GM12878 (cell line): ENCODE data around the gene GSTCD. TPM values are rescaled to one million over a fixed set of nuclear protein-coding genes. Genes with fewer than 3 reads are reported as not detected.

ENCODE experiments used
- ATAC-seq: fragments of 200-7000 bp; cut with Tn5 transposase; 3 replicates; pipeline ENCODE4 v1.9.1; 2020; ENCODE audit warnings: mild to moderate bottlenecking, moderate library complexity
- BruUV-seq: library from RNA; stranded (reverse); fragments of 400-500 nt; replicated peaks from 2 replicates; lab custom pipeline; 2021; lab: Mats Ljungman, UMichigan
- CTCF ChIA-PET: fragments of 300-600 bp; sonication (Branson Sonifier 250); formaldehyde crosslinking; extraction: SDS; loops from one replicate; lab custom pipeline; 2021; ENCODE audit warnings: inconsistent platforms; lab: Yijun Ruan, JAX
- POLR2A ChIA-PET: fragments of 350-600 bp; formaldehyde crosslinking; extraction: SDS; loops from one replicate; lab custom pipeline; 2021; ENCODE audit warnings: inconsistent platforms; lab: Charles Lee
- RAD21 ChIA-PET: fragments of 300-600 bp; sonication (Branson Sonifier 250); formaldehyde crosslinking; loops from one replicate; lab custom pipeline; 2023; ENCODE audit warnings: antibody characterized with exemption; ENCODE audit not compliant: unreplicated experiment; lab: Charles Lee
- SMC1A ChIA-PET: fragments of 300-600 bp; sonication (Branson Sonifier 250); formaldehyde crosslinking; loops from one replicate; lab custom pipeline; 2023; ENCODE audit not compliant: unreplicated experiment, uncharacterized antibody; lab: Charles Lee
- DNase-seq: peaks from one replicate; pipeline ENCODE4 v3.0.0-alpha.2; 2011; ENCODE audit warnings: low read depth, low spot score
- FAIRE-seq: peaks from 3 replicates; lab custom pipeline; 2011; peaks lifted over from hg19 to GRCh38; lab: Jason Lieb, UNC
- H2AFZ ChIP-seq: 2 replicates; pipeline ENCODE4 v1.6.0; 2011; ENCODE audit warnings: low read depth, low read length, control low read depth; ENCODE audit not compliant: control insufficient read depth
- H3K27ac ChIP-seq: 2 replicates; pipeline ENCODE4 v1.5.1; 2011; ENCODE audit warnings: control low read depth; ENCODE audit not compliant: control insufficient read depth, insufficient read depth
- H3K27me3 ChIP-seq, 2 experiments: replicated peaks in 1 of 2; 2 replicates each; pipeline versions ENCODE4 v1.6.0 to v1.6.1; 2011; ENCODE audit warnings: low read length in 1 of 2; ENCODE audit not compliant: control insufficient read depth in 2 of 2, insufficient read depth in 2 of 2
- H3K36me3 ChIP-seq, 2 experiments: 2 replicates each; pipeline ENCODE4 v1.5.1; 2011; ENCODE audit warnings: low read length in 1 of 2; ENCODE audit not compliant: control insufficient read depth in 2 of 2, insufficient read depth in 2 of 2
- H3K4me1 ChIP-seq: 2 replicates; pipeline ENCODE4 v1.6.1; 2011; ENCODE audit warnings: mild to moderate bottlenecking, low read length, moderate library complexity, mixed read lengths; ENCODE audit not compliant: control insufficient read depth, insufficient read depth
- H3K4me2 ChIP-seq: 2 replicates; pipeline ENCODE4 v1.6.0; 2011; ENCODE audit warnings: control low read depth; ENCODE audit not compliant: control insufficient read depth, insufficient read depth
- H3K4me3 ChIP-seq: fragments of 200-600 bp; sonication (generic); 2 replicates; pipeline ENCODE4 v1.5.1; 2016
- H3K79me2 ChIP-seq: 2 replicates; pipeline ENCODE4 v1.6.0; 2011; ENCODE audit warnings: low read length; ENCODE audit not compliant: control insufficient read depth, insufficient read depth
- H3K9ac ChIP-seq: 2 replicates; pipeline ENCODE4 v1.8.0; 2011; ENCODE audit warnings: low read length, control low read depth, mixed read lengths; ENCODE audit not compliant: control insufficient read depth, insufficient read depth
- H3K9me3 ChIP-seq: replicated peaks from 3 replicates; pipeline ENCODE4 v1.5.1; 2011; ENCODE audit warnings: mild to moderate bottlenecking, low read length; ENCODE audit not compliant: control insufficient read depth, insufficient read depth
- H4K20me1 ChIP-seq: 2 replicates; pipeline ENCODE4 v1.6.0; 2011; ENCODE audit not compliant: control insufficient read depth, insufficient read depth
- EED ChIP-seq: sonication (generic); IDR thresholded peaks from 2 replicates; pipeline ENCODE4 v1.6.1; 2016; ENCODE audit warnings: antibody characterized with exemption, low read depth
- GATAD2B ChIP-seq: fragments of 450-650 bp; conservative IDR thresholded peaks from 2 replicates; pipeline ENCODE4 v1.6.1; 2017; ENCODE audit warnings: low read depth, mild to moderate bottlenecking, moderate library complexity
- IKZF1 ChIP-seq: fragments of 450-650 bp; conservative IDR thresholded peaks from 2 replicates; pipeline ENCODE4 v1.6.1; 2017; ENCODE audit warnings: antibody characterized with exemption, mild to moderate bottlenecking
- MEF2B ChIP-seq: fragments of 450-650 bp; IDR thresholded peaks from 2 replicates; pipeline ENCODE4 v1.6.1; 2018; ENCODE audit warnings: mild to moderate bottlenecking, moderate library complexity; ENCODE audit not compliant: partially characterized antibody, poor library complexity, severe bottlenecking
- MYC ChIP-seq: IDR thresholded peaks from 2 replicates; pipeline ENCODE4 v1.6.1; 2011; ENCODE audit warnings: mild to moderate bottlenecking, low read length, moderate library complexity, inconsistent platforms; ENCODE audit not compliant: insufficient read depth, insufficient replicate concordance, insufficient read length, severe bottlenecking
- SUPT20H ChIP-seq: IDR thresholded peaks from 2 replicates; pipeline ENCODE4 v1.6.1; 2011; ENCODE audit warnings: low read depth, mild to moderate bottlenecking, low read length, moderate library complexity, borderline replicate concordance; ENCODE audit not compliant: control insufficient read depth
- YY1 ChIP-seq: IDR thresholded peaks from 2 replicates; pipeline ENCODE4 v1.6.1; 2011; ENCODE audit warnings: low read depth, mild to moderate bottlenecking, low read length
- WGBS: methylation state at CpG from one replicate; pipeline ENCODE4 v1.1.6; 2016; ENCODE audit warnings: low lambda C conversion rate; ENCODE audit not compliant: insufficient replicate concordance, insufficient coverage; ENCODE audit errors: missing lambda C conversion rate; 5-methylcytosine and 5-hydroxymethylcytosine counted together
- in situ Hi-C: fragments of 300-500 bp; cut with MboI; formaldehyde crosslinking; loops from 9 replicates; pipeline ENCODE4 v1.14.3; 2018; ENCODE audit warnings: mixed read lengths
- intact Hi-C: fragments of 100-400 bp; cut with micrococcal nuclease; formaldehyde crosslinking; loops from one replicate; pipeline ENCODE4 v1.14.2; 2022; ENCODE audit not compliant: unreplicated experiment
- polyA plus RNA-seq, 11 experiments: library from polyadenylated mRNA; depleted of rRNA in 4 of 11; unstranded in 6 of 11; stranded (reverse) in 5 of 11; fragments of >200 nt; fragmentation: Nextera tagmentation in 4 of 11; fragmentation: Illumina TruSeq in 1 of 11; extraction: Ambion mirVana in 4 of 11; extraction: Trizol in 1 of 11; gene quantifications; 1 replicate in 1 of 11; 2 replicates in 10 of 11; pipeline versions ENCODE4 v1.2.1 to v1.2.3, GENCODE V29; 2011 to 2016; ENCODE audit warnings: inconsistent platforms in 2 of 11, missing spikeins in 2 of 11, low read depth in 1 of 11
- total RNA-seq, 4 experiments: library from RNA; depleted of rRNA in 3 of 4; stranded (reverse); fragments of >200 nt in 3 of 4; fragmentation: Illumina TruSeq in 1 of 4; extraction: Trizol in 1 of 4; gene quantifications; 2 replicates each; pipeline versions ENCODE4 v1.2.1 to v1.2.3, GENCODE V29; 2013 to 2021
- TF ChIP-seq, protein P1 (sequence below): IDR thresholded peaks from 2 replicates; pipeline ENCODE4 v1.6.1; 2011; ENCODE audit warnings: borderline replicate concordance, low read depth, mild to moderate bottlenecking, moderate library complexity, low read length; ENCODE audit not compliant: insufficient read depth, poor library complexity, severe bottlenecking

GSTCD gene
- total and polyA plus RNA-seq, 10 of the 15 experiments (the other 5 are each of a cell fraction or from before 2014, with no cell fraction given) = 4.3 to 28.4 (median 14.1) TPM

DNA sequence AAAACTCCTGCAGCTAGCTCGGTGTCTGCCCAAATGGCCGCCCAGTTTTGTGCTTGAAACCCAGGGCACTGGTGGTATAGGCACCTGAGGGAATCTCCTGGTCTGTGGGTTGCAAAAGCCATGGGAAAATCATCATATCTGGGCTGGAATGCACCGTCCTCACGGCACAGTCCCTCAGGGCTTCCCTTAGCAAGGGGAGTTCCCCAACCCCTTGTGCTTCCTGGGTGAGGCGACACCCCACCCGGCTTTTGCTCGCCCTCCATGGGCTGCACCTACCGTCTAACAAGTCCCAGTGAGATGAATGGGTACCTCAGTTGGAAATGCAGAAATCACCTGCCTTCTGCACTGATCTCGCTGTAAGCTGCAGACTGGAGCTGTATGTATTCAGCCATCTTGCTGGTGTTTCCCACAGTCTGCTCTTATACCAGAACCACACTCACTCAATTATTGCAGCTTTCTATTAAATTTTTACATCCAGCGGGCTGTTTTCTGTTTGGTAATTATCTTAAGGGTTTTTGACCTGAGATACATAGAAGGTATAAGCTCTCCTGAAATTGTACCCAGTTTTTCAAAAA is 150.0 kb downstream of the GSTCD start:
- CTCF ChIA-PET = interaction anchor here (0.6 to 0.8 kb wide), 2 partner anchors 20 to 64 kb away, joined by 3 to 5 read pairs; no protein-coding TSS in a partner anchor
- intact Hi-C loops (no loop called here), in situ Hi-C loops (no loop called here)
- SMC1A ChIA-PET = interaction anchor here (1.0 kb wide), 2 partner anchors 9 to 11 kb away, joined by 3 to 4 read pairs; no protein-coding TSS in a partner anchor
- 0 out of 2 replicates have a peak overlapping the region, but pooled peaks have one; percentile 28 for H3K27ac ChIP-seq
- no TSS peak for BruUV-seq
- no peak overlapping the region for H3K4me3 ChIP-seq
- H2AFZ ChIP-seq = 0 out of 2 replicates have a peak overlapping the region, but pooled peaks have one; percentile 2
- H3K36me3 ChIP-seq = no peaks in the 10 kb centered on the region
- no peak overlapping the region for H3K4me2 ChIP-seq
- peak; percentile 30 for DNase-seq
- H3K9ac ChIP-seq = no peak overlapping the region
- RAD21 ChIA-PET = interaction anchor here (1.1 to 1.6 kb wide), 3 partner anchors 17 to 385 kb away, joined by 3 to 5 read pairs (median 3); partner anchors contain the start of gene PPA2
- WGBS = 13% methylated on average over 10 of the region's 10 CpGs
- H4K20me1 ChIP-seq = no peaks in the 10 kb centered on the region
- H3K79me2 ChIP-seq = no peaks in the 10 kb centered on the region
- POLR2A ChIA-PET = interaction anchor here (0.6 kb wide), 1 partner anchor 144 kb away, joined by 4 read pairs; no protein-coding TSS in a partner anchor
- TF ChIP-seq IKZF1 (peak; percentile 31; the same call in 1 of the 2 replicates), MEF2B (peak; percentile 93), YY1 (peak; percentile 75), EED (peak; percentile 54; the same call in 1 of the 2 replicates), SUPT20H (no peak), GATAD2B (peak; percentile 53; the same call in 1 of the 2 replicates), MYC (no peak)
- TF ChIP-seq, protein P1, sequence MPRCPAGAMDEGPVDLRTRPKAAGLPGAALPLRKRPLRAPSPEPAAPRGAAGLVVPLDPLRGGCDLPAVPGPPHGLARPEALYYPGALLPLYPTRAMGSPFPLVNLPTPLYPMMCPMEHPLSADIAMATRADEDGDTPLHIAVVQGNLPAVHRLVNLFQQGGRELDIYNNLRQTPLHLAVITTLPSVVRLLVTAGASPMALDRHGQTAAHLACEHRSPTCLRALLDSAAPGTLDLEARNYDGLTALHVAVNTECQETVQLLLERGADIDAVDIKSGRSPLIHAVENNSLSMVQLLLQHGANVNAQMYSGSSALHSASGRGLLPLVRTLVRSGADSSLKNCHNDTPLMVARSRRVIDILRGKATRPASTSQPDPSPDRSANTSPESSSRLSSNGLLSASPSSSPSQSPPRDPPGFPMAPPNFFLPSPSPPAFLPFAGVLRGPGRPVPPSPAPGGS = peak; percentile 60
- TF ChIP-seq, all 136 proteins: peak for 6
- ATAC-seq = peak; percentile 93
- peaks cover 2% of the 10 kb centered on the region; the same call in 2 of the 3 replicates for H3K9me3 ChIP-seq
- no peak for FAIRE-seq
- no peaks in the 10 kb centered on the region for H3K27me3 ChIP-seq
- H3K4me1 ChIP-seq = no peaks in the 10 kb centered on the region
